ENCODE measurements around the gene PEX11A. TPM values are rescaled to one million over a fixed set of nuclear protein-coding genes. Genes with fewer than 3 reads are reported as not detected.

The PEX11A gene
- total RNA-seq, 1 experiment from 2014 or later, result 3.0 TPM

GRCh38 chr15:89670971-89671560, 19.5 kb downstream of the PEX11A start:
- CTCF ChIA-PET, result interaction anchor here (1.2 to 1.6 kb wide), 2 partner anchors 23 to 90 kb away, joined by 3 read pairs; no protein-coding TSS in a partner anchor
- H3K27me3 Mint-ChIP-seq (ENCODE audit: low read depth), result peaks cover 4% of the 10 kb centered on the region
- POLR2A ChIA-PET, result no interaction called here
- H3K27ac Mint-ChIP-seq, result no peak overlapping the region
- H3K9me3 Mint-ChIP-seq, result no peaks in the 10 kb centered on the region
- ATAC-seq (no peak), DNase-seq (ENCODE audit: low spot score) (no peak)
- H3K4me3 Mint-ChIP-seq, result no peak overlapping the region
- TF ChIP-seq SMAD4 (CRISPR knock-in tag; IDR thresholded peaks at IDR 0.05) (no peak), FOXK1 (CRISPR knock-in tag; IDR thresholded peaks at IDR 0.05) (no peak), OVOL2 (CRISPR knock-in tag; IDR thresholded peaks at IDR 0.05; ENCODE audit: borderline replicate concordance) (no peak), USF1 (CRISPR knock-in tag; IDR thresholded peaks at IDR 0.05) (no peak), FOXP1 (CRISPR knock-in tag; IDR thresholded peaks at IDR 0.05; ENCODE audit: borderline replicate concordance) (no peak), E2F5 (CRISPR knock-in tag; IDR thresholded peaks at IDR 0.05) (no peak), PRRX2 (CRISPR knock-in tag; IDR thresholded peaks at IDR 0.05) (no peak), ZSCAN18 (CRISPR knock-in tag; IDR thresholded peaks at IDR 0.05) (no peak), HMGXB4 (CRISPR knock-in tag; IDR thresholded peaks at IDR 0.05) (no peak), ZNF281 (CRISPR knock-in tag; IDR thresholded peaks at IDR 0.05) (no peak)
- H3K4me1 Mint-ChIP-seq, result peaks cover 5% of the 10 kb centered on the region; the same call in 1 of the 2 replicates
- H3K36me3 Mint-ChIP-seq, result no peaks in the 10 kb centered on the region

GRCh38 chr15:89669941-89670340, 20.6 kb downstream of the PEX11A start:
- Mint-ChIP-seq H3K4me3 (no peak overlapping the region), H3K27me3 (ENCODE audit: low read depth) (peaks cover 9% of the 10 kb centered on the region), H3K9me3 (no peaks in the 10 kb centered on the region), H3K27ac (no peak overlapping the region), H3K36me3 (no peaks in the 10 kb centered on the region), H3K4me1 (peaks cover 7% of the 10 kb centered on the region)
- ChIA-PET POLR2A (no interaction called here), CTCF (interaction anchor here (0.9 to 1.6 kb wide), 2 partner anchors 91 to 107 kb away, joined by 3 read pairs; no protein-coding TSS in a partner anchor)
- DNase-seq (ENCODE audit: low spot score), result no peak
- ATAC-seq, result no peak
- TF ChIP-seq CREB1 (CRISPR knock-in tag; IDR thresholded peaks at IDR 0.05) (no peak), MAX (CRISPR knock-in tag; IDR thresholded peaks at IDR 0.05) (no peak)

- no peaks in the 10 kb centered on the region for H3K36me3 Mint-ChIP-seq
- POLR2A ChIA-PET, result no interaction called here
- DNase-seq (ENCODE audit: low spot score) (no peak), ATAC-seq (no peak)
- H3K27me3 Mint-ChIP-seq (ENCODE audit: low read depth), result peaks cover 14% of the 10 kb centered on the region
- H3K4me1 Mint-ChIP-seq, result peaks cover 13% of the 10 kb centered on the region
- H3K27ac Mint-ChIP-seq, result no peak overlapping the region
- CTCF ChIA-PET, result interaction anchor here (0.6 to 1.6 kb wide), 3 partner anchors 81 to 154 kb away, joined by 3 read pairs; no protein-coding TSS in a partner anchor
- no peak overlapping the region for H3K4me3 Mint-ChIP-seq
- H3K9me3 Mint-ChIP-seq, result no peaks in the 10 kb centered on the region
- no peak for TF ChIP-seq MXD4 (CRISPR knock-in tag; IDR thresholded peaks at IDR 0.05; ENCODE audit: borderline replicate concordance)
- TF ChIP-seq ZBTB43 (CRISPR knock-in tag; IDR thresholded peaks at IDR 0.05), result no peak
- TF ChIP-seq AFF4 (CRISPR knock-in tag; IDR thresholded peaks at IDR 0.05; ENCODE audit: borderline replicate concordance), result no peak
- TF ChIP-seq ESRRA (CRISPR knock-in tag; IDR thresholded peaks at IDR 0.05; ENCODE audit: borderline replicate concordance), result no peak
- no peak for TF ChIP-seq GABPB1 (CRISPR knock-in tag; IDR thresholded peaks at IDR 0.05)
These were observed 21.2 kb downstream of the PEX11A start for GRCh38 chr15:89669309-89669865.
